GM12873 (cell line): Measurements from ENCODE around the gene PON3.

Experiments
- CTCF ChIP-seq: IDR thresholded peaks from 2 replicates; pipeline ENCODE4 v1.5.1; 2012; ENCODE audit warnings: low read depth, mild to moderate bottlenecking, moderate library complexity, low read length, control low read depth; ENCODE audit not compliant: insufficient read depth; ENCODE audit errors: missing control alignments

The PON3 gene

GRCh38 chr7:95434557-95435421 lies 38.6 kb upstream of the PON3 start, which contains the start of gene PON2:
PON2 (minus strand) TSS chr7:95435028; CDS start chr7:95434951, 77 bp downstream.
- TF ChIP-seq CTCF, result no peak

- no peak for TF ChIP-seq CTCF
Measured at GRCh38 chr7:95433952-95434556, 37.9 kb upstream of the PON3 start.

- TF ChIP-seq CTCF, result no peak
Measured at GRCh38 chr7:95433129-95433528, 37.0 kb upstream of the PON3 start.

- TF ChIP-seq CTCF, result no peak
Measured at GRCh38 chr7:95432606-95433005, 36.4 kb upstream of the PON3 start.

GRCh38 chr7:95430864-95431263 lies 34.7 kb upstream of the PON3 start:
- no peak for TF ChIP-seq CTCF

GRCh38 chr7:95429241-95429990 lies 33.2 kb upstream of the PON3 start:
- no peak for TF ChIP-seq CTCF
